GM21423 (cell line): ENCODE data around the gene TMEM218.

ENCODE experiments used
- ATAC-seq: cut with Tn5 transposase; IDR thresholded peaks from one replicate; pipeline ENCODE4 v1.9.1; 2021; ENCODE audit warnings: mild to moderate bottlenecking, moderate library complexity; ENCODE audit not compliant: unreplicated experiment

TMEM218 gene

DNA sequence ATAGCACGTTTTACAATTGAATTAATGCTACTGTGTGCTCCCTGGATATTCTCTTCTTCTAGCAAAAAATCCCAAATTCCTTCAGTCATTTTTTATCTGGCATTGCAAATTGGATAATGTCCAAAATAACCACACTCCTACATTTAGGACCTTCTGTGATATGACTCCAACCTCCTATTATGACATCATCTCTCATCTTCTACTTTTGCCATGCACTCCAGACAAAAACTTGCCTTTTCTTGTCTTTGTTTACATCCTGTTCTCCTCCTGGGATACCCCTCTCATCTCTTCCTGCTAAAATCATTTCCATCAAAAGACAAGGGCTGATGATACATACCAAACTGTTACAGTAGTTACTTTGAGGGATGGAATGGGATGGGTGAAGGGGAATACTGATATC is 20.6 kb upstream of the TMEM218 start:
- no peak for ATAC-seq

DNA sequence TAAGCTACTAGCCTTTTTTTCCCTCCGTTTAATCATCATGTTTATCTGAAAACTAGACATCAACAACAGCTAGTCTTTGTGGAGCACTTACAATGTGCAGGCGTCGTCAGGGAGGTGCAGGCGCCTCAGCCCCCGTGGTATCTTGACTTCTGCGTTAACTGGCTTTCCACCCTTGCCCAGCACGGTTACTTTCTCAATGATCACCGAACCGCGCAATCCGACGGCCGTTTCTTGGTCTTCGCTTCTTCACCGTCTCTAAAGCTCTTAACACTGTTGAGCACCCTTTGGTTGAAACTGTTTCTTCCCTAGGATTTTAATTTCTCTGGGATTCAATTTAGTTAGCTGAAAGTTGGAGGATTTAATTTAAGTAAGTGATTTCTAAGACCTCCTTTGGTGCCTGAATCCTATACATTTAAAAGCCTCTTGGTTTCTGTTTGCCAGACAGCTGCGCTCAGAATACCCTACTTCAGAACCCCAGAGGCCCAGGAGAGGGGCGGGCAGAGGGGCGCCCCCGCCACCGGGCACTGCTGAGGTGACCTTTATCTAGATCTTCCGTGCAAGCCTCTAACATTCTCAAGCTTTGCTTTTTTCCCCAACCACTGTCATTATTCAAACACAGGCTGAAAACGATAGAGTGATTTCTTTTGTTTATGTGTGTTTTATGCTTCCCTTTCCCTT is 18.0 kb upstream of the TMEM218 start:
- no peak for ATAC-seq

DNA sequence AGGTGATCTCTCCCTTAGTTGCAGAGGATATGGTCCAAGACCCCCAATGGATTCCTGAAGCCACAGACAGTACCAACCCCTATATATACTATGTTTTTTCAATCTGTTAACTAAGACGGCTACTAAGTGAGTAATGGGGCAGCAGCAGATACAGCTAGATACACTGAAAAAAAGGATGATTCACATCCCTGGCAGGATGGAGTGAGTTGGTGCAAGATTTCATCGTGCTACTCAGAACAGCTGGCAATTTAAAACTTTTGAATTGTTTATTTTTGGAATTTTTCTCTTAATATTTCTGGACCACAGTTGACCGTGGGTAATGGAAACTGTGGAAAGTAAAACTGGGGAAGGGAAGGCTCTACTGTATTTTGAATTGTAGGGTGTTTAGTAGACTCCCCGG is 17.0 kb upstream of the TMEM218 start:
- no peak for ATAC-seq

DNA sequence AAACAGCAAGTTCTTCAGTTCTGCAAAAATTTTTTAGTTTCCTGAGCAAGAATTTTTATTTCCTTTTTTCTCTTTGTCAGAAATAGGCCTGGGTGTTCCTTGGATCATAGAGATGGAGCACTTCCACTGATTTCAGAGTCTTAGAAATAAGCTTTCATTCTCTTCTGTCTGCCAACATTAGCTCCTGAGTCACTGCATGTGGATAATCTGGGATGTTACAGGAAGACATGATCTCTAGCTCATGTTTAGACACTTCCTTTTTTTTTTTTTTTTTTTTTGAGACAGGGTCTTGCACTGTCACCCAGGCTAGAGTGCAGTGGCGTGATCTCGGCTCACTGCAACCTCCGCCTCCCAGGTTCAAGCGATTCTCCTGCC is 13.2 kb upstream of the TMEM218 start:
- no peak for ATAC-seq

DNA sequence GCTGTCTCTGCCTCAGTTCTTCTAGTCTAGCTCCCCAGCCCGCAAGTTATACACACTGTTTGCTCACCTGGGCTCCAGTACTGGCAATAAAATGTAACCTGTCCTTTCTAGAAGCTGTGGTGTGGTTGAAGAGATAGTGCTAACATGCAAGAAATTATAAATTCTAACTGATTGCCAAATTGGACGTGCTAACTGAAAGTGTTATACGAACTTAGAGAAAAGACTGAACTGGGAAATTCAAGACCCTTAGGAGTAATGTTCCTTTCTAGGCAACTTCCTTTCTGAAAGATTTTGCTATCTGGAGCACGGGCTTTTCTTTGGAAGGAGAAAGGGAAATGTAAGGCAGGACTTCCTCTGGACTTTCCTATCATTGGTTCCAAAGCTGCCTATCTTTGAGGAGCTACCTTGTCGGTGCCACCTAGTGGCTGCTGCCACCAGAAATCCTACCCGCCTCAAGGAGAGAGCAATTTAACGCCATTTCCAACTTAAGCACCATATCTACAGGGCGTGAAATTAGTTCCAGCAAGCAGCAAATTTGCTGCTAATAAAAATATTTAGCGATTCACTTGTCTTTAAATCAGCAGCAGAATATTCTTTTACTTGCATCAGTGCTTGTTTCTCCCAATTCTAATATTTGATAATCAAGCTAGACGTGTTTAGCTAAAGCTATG is 12.7 kb upstream of the TMEM218 start:
- no peak for ATAC-seq

DNA sequence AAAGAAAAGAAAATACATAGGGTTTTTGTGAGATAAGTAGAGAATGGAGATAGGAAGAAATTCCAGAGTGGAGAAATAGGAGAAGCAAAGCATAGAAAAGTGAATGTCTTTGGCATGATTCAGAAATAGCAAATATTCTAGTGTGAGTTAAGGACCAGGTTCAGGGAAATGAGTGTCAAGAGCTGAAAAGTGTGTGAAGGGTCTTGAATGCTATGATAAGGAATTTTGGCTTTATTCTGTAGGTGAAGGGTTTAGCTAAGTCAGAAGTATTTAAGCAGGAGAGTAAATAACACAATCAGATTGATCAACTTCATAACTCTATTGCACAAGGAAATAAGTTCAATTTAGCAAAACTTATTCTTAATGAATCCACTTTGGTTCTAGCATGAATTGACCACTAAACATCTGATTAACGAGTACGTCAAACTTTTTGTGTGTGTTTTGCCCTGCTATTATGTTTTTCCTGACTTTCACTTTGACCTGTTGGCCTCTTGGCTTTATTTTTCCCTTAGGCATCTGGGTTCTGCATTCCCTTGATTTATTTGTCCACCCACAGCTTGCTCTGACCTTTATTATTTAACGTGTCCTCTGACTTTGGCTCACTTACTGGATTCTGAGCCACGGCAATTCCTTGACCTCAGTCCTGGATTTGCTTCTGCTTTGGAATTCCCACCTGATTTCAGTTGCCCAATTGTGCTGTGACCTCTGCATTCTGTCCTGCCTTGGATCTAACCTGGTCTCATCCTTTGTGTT is 11.9 kb upstream of the TMEM218 start:
- ATAC-seq, result no peak

DNA sequence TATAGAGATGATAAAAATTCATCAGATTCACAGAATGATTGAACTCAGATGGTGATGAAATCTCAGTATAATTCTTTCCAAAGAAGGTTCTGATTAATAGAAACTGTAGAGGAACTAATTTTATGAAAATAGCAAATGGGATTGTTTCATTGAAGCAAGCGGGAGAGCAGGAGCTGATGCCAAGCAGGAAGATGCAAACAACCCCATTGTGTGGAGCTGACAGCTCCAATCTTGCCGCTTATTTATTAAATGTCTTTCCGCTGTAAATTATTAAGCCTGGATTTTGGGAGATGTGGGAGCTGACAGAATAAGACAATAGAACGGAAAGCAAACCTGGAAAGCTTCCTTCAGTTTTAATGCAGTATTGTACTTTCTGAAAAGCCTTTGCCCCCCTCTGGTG is 6.0 kb upstream of the TMEM218 start:
- no peak for ATAC-seq

DNA sequence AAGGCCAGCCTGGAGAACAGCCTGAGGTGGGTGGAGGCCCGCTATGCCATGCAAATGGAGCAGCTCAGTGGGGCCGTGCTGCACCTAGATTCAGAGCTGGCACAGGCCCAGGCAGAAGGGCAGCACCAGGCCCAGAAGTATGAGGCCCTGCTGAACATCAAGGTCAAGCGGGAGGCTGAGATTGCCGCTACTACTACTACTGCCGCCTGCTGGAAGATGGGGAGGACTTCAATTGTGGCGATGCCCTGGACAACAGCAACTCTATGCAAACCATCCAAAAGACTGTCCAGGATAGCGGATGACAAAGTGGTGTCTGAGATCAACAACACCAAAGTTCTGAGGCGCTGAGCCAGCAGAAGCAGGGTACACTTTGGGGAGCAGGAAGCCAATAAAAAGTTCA is 3.1 kb upstream of the TMEM218 start:
- ATAC-seq, result no peak

DNA sequence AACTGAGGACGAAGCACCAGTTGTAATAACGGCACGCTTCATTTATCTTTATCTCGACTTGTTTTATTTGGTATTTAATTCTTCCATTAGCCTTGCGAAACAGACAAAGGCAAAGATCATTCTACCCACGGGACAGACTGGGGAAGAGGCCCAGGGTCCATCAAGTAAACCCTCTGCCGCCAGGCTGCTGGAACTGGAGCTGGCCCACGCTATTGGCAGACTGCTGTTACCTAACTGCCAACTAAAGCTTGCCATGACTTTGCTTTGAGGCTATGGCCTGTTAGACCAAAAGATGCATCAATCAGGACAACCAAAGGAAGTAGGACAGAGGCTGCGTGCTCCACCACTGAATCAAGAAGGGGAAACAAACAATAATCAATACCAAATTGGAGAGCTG is 780 bp upstream of the TMEM218 start:
- no peak for ATAC-seq

DNA sequence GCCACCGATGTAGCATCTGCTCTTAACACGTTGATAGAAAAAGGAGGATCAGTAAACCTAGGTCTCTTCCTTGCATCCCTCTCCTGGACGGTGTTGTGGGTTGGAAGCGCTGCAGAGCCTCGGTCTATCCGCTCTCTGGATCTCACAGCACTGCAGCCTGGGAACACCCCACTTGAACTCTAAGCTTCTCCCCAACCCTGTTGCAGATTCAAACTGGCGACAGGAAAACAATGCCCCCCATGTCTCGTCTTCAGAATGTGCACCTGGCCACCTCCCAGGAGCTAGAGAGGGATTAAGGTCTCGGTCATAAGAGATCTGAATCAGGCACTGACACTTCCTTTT is 454 bp downstream of the TMEM218 start:
- ATAC-seq, result no peak

DNA sequence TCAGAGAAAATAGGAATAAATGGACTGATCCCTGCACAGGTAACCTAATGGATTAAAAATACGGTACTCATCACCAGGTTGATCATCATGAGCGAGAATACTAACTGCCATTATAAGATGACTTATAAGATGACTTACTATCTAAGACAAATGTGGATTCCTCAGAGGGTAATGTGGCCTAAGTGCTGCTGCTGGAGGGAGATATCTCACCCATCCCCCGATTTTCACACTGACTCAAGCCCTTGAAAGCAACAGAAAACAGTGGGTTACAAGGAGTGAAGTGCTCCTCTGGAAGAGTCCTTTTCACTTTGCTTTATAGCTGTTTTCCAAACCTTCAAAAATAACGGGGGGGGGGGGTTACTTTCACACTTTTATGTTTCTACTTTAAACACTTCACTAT is 920 bp downstream of the TMEM218 start:
- ATAC-seq, result no peak

DNA sequence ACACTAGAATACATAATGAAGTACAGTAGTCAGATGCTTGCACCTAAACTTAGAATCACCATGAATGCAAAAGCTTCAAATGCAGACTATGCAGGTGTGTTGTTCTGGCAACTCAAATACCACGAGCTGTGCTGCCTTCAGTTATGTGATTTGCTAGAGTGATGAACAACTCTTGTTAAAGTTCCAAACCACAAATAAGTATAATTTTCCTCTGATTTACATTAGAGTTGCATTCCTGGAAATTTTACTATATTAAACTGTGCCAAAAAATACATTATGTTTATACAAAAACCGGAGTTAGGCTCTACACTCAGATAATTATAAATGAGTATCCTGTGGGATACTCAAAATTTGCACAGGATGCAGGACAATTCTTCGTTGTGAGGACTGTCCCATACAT is 3.0 kb downstream of the TMEM218 start:
- ATAC-seq, result no peak

DNA sequence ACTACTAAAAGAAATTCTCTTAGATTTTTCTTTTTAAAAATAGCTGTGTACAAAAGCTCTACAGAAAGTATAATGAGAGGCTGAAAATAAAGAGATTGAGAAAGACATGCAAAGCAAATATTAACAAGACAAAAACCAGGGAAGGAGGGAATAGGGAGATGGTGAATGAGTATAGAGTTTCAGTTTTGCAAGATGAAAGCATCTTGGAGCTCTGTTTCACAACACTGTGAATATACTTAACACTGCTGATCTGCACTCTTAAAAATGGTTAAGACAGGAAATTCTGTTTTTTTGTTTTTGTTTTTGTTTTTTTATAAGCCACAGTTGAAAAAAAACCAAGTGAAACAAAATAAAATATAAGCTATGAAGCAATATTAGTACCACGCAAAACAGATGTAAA is 5.5 kb downstream of the TMEM218 start:
- no peak for ATAC-seq

DNA sequence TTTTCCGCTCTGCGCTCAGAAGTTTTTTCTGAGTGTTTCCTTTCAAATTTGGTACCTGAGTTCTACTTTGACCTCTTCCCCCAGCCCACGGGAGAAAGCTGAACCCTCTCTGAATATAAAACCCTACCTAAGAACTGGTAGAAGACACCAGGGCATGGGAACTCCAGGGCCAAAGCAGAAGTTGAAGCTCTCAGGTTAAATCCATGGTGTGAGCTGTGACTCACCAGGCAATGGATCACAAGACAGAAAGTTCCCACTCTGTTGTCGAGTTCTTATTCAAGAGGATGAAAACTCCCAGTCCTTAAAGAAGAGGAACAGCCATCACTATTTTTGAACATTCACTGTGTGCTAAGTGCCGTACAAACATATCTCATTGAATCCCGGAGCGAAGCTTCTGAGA is 8.9 kb downstream of the TMEM218 start:
- ATAC-seq, result no peak

DNA sequence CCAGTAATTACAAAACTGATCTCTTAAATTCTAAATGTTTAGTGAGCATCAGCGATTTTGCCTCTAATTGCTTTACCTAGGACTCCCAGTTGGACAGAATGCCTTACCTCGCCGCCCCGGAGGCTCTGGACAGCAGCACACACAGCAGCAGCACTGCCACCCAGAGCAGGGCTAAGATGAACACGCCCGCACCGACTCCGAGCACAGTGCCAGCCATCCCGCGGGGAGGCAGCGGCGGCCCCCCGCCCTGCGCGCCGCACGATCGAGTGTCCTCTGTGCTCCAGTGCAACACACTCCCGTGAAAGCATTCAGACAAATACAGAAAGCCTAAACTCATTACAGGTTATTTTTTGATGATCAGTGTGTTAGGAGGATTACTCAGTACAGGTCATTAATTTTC is 9.4 kb downstream of the TMEM218 start:
- ATAC-seq, result no peak

DNA sequence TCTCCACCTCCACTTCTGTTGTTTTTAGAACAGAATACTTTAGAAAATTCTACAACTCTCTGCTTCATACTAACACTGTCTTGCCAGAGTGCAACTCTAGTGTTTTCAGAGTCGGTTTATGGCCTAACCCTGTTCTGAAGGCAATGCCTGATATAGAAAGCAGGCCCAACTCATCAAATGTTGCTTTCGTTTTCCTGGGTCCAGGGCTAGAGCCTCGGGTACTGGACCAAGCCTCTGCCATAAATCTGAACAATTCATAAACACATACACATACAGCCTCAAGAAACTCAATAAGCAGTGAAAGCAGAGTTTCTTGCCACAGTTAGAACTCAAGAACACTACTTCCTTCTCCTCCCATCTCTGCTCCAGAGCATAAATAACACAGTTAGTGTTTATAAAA is 9.8 kb downstream of the TMEM218 start:
- no peak for ATAC-seq

DNA sequence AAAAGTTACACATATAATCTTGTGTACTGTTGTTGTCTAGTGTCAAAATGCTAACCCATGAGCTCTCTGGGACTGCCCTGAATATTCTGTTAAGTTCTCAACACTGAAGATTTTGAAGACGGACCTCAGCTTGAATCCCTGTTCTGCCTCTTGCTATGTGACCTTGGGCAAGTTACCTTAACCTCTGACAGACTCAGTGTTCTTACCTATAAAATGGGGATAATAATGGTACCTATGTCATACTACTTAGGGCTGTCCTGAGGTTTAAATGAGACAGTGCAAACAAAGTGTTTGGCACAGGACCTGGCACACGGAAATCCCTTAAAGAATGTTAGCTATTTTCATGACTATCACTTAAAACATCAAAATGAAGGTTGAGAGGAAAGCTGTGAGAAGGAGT is 11.3 kb downstream of the TMEM218 start:
- ATAC-seq, result no peak

DNA sequence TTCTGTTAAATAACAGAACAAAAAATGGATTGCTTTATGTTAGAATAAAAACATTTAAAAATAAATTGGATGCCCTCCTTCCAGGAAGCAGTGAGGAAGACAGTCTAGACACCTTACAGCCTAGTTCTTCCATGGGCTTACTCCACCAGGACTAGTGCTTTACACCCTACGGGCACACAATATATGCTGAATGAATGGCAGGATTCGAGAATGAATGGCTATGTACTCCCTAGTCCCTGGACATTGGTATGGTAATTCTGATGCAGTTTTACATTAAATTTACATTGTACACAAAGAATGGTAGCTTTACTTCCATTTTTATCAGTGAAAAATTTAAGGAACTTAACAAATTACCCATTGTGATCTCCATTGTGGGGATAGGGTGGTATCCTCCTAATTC is 16.7 kb downstream of the TMEM218 start:
- ATAC-seq, result no peak

DNA sequence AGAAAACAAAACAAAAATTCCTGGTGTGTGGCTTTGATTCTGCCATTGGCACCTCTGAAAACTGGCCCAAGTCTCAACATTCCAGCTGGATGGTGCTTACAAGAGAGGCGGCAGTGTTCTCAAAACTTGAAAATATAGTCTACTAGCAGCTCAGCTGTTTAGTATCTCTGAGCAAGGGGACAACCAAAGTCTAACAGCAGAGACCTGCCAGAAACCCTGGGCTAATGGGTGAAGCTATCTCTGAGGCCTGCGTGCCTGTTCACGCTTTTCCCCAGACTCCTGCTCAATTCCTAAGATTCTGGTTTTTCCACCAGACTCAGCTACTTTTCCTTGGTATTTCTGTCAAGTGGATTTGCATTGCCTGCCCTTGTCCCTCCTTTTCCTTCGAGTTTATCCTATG is 17.9 kb downstream of the TMEM218 start:
- ATAC-seq, result no peak

DNA sequence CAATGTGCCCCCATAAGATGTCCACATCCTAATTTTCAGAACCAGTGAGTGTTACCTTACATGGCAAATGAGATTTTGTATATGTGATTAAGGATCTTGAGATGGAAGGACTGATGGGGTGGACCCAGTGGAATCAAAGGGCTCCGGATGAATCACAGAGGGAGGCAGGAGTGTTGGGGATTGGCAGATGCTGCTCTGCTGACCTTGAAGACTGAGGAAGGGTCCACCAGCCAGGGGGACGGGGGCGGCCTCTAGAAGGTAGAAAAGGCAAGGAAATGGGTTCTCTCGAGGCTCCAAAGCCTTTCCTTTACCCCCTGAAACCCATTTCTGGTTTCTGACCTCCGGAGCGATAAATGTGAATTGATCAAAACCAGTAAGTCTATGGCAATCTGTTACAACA is 18.8 kb downstream of the TMEM218 start:
- ATAC-seq, result no peak

DNA sequence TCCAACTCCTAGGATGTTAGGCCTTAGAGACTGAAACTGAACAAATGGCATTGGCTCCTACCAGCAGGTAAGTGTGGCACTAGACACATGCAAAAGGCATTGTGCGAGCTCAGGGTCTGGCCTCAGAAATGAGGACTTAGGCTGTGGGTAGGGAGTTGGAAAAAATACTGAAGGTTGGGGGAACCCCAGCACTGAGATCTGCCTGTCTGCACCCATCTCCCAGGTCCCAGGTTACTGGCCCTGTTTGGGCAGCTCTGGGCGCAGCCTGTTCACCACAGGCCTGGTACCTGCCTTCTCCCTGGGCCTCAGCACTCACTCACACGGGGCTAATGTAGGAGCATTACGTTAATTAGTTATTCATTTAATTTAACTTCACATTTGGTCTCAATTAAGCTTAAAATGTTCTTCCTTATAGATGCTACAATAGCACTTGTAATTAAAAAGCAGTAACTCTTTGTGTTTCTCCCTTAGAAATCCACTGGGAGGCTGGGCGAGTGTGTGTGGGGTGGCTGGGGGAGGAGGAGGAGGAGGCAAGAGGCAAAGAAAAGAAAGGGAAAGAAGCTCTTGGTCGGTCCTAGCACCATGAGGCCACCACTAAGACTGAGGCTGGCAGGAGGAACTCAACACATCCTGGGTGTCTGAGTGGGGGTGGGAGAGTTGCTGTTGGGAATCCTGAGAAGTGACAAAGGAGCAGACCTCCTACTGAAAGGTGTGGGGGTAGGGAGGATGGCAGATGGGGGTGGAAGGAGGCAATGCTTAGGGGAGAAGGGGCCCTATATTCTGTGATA is 19.4 kb downstream of the TMEM218 start:
- no peak for ATAC-seq
